ENCODE measurements around the gene NUSAP1. TPM values are rescaled to one million over a fixed set of nuclear protein-coding genes. Genes with fewer than 3 reads are reported as not detected.
"Not testable (repeated sequence)": the region's sequence is repeated elsewhere in the genome, so short reads cannot be mapped to it uniquely, and the experiment has no call there.

The NUSAP1 gene
- polyA plus RNA-seq, 1 donor = 39.4 TPM

DNA sequence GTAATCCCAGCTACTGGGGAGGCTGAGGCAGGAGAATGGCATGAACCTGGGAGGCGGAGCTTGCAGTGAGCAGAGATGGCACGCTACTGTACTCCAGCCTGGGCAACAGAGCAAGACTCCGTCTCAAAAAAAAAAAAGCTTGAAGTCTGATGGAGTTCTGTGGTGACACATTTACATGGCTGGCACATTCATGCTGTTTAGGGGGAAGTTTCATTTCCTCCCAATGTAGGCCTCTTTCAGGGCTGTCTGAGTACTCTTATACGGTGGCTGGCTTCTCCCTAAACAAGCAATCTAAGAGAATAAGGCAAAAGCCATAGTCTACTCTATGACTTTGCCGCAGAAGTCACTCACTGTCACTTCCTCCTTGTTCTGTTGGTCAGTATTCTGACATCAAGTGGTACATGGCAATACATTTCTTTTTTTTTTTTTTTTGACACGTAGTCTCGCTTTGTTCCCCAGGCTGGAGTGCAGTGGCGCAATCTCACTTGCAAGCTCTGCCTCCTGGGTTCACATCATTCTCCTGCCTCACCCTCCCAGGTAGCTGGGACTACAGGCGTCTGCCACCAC is 41.5 kb upstream of the NUSAP1 start:
- Histone ChIP-seq H3K27ac (ENCODE audit: low read length) (no peak overlapping the region), H3K9me3 (ENCODE audit: control insufficient read depth, low read depth, low read length) (no peaks in the 10 kb centered on the region), H3K36me3 (ENCODE audit: control insufficient read depth, insufficient read depth, low read length) (peaks cover 45% of the 10 kb centered on the region), H3K27me3 (ENCODE audit: control insufficient read depth, insufficient read depth, low read length) (no peaks in the 10 kb centered on the region), H3K4me3 (ENCODE audit: low read length) (no peak overlapping the region), H3K4me1 (ENCODE audit: control insufficient read depth, insufficient read depth, low read length) (no peaks in the 10 kb centered on the region)
- no peak for DNase-seq
- WGBS (ENCODE audit: insufficient coverage, low lambda C conversion rate) = 67% methylated on average over 1 of the region's 9 CpGs

GRCh38 chr15:41292521-41292920 is 40.2 kb upstream of the NUSAP1 start:
- Histone ChIP-seq H3K4me3 (ENCODE audit: low read length) (no peak overlapping the region), H3K4me1 (ENCODE audit: control insufficient read depth, insufficient read depth, low read length) (no peaks in the 10 kb centered on the region), H3K36me3 (ENCODE audit: control insufficient read depth, insufficient read depth, low read length) (peaks cover 36% of the 10 kb centered on the region), H3K27ac (ENCODE audit: low read length) (no peak overlapping the region), H3K9me3 (ENCODE audit: control insufficient read depth, low read depth, low read length) (no peaks in the 10 kb centered on the region), H3K27me3 (ENCODE audit: control insufficient read depth, insufficient read depth, low read length) (no peaks in the 10 kb centered on the region)
- 86% methylated on average over 1 of the region's 1 CpG for WGBS (ENCODE audit: insufficient coverage, low lambda C conversion rate)
- DNase-seq = no peak

GRCh38 chr15:41301139-41301538 is 31.5 kb upstream of the NUSAP1 start:
- H3K36me3 ChIP-seq (ENCODE audit: control insufficient read depth, insufficient read depth, low read length) = peaks cover 18% of the 10 kb centered on the region
- H3K9me3 ChIP-seq (ENCODE audit: control insufficient read depth, low read depth, low read length); H3K27me3 ChIP-seq (ENCODE audit: control insufficient read depth, insufficient read depth, low read length); DNase-seq; H3K4me1 ChIP-seq (ENCODE audit: control insufficient read depth, insufficient read depth, low read length); H3K4me3 ChIP-seq (ENCODE audit: low read length); H3K27ac ChIP-seq (ENCODE audit: low read length): not testable (repeated sequence)
- WGBS (ENCODE audit: insufficient coverage, low lambda C conversion rate) = no CpG with 5 or more reads among the region's 2 CpGs

- no peaks in the 10 kb centered on the region for H3K9me3 ChIP-seq (ENCODE audit: control insufficient read depth, low read depth, low read length)
- no peaks in the 10 kb centered on the region for H3K27me3 ChIP-seq (ENCODE audit: control insufficient read depth, insufficient read depth, low read length)
- no peak overlapping the region for H3K27ac ChIP-seq (ENCODE audit: low read length)
- DNase-seq = no peak
- H3K4me1 ChIP-seq (ENCODE audit: control insufficient read depth, insufficient read depth, low read length) = no peaks in the 10 kb centered on the region
- no CpG with 5 or more reads among the region's 1 CpG for whole genome bisulfite sequencing (ENCODE audit: insufficient coverage, low lambda C conversion rate)
- H3K4me3 ChIP-seq (ENCODE audit: low read length) = no peak overlapping the region
- peaks cover 18% of the 10 kb centered on the region for H3K36me3 ChIP-seq (ENCODE audit: control insufficient read depth, insufficient read depth, low read length)
These were observed 31.1 kb upstream of the NUSAP1 start for GRCh38 chr15:41301587-41301986.

- H3K27ac ChIP-seq (ENCODE audit: low read length) = no peak overlapping the region
- DNase-seq = no peak
- 100% methylated on average over 1 of the region's 3 CpGs for WGBS (ENCODE audit: insufficient coverage, low lambda C conversion rate)
- H3K36me3 ChIP-seq (ENCODE audit: control insufficient read depth, insufficient read depth, low read length) = peaks cover 11% of the 10 kb centered on the region
- H3K27me3 ChIP-seq (ENCODE audit: control insufficient read depth, insufficient read depth, low read length) = no peaks in the 10 kb centered on the region
- H3K4me3 ChIP-seq (ENCODE audit: low read length) = no peak overlapping the region
- H3K4me1 ChIP-seq (ENCODE audit: control insufficient read depth, insufficient read depth, low read length) = no peaks in the 10 kb centered on the region
- H3K9me3 ChIP-seq (ENCODE audit: control insufficient read depth, low read depth, low read length) = no peaks in the 10 kb centered on the region
These were observed 28.4 kb upstream of the NUSAP1 start for GRCh38 chr15:41304149-41304770.

DNA sequence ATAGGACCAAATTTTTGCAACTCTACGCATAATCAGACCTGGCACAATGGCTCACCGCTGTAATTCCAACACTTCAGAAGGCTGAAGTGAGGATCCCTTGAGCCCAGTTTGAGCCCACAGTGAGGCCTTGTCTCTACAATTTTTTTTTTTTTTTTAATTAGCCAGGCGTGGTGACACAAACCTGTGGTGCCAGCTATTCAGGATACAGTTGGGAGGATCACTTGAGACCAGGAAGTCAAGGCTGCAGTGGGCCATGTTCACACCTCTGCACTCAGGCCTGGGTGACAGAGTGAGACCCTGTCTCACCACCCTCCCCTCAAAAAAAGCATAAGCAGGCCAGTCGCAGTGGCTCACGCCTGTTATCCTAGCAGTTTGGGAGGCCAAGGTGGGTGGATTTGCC is 25.0 kb upstream of the NUSAP1 start:
- no peak for DNase-seq
- no CpG with 5 or more reads among the region's 5 CpGs for WGBS (ENCODE audit: insufficient coverage, low lambda C conversion rate)
- no peaks in the 10 kb centered on the region for H3K9me3 ChIP-seq (ENCODE audit: control insufficient read depth, low read depth, low read length)
- peaks cover 6% of the 10 kb centered on the region for H3K36me3 ChIP-seq (ENCODE audit: control insufficient read depth, insufficient read depth, low read length)
- H3K27ac ChIP-seq (ENCODE audit: low read length) = no peak overlapping the region
- no peaks in the 10 kb centered on the region for H3K4me1 ChIP-seq (ENCODE audit: control insufficient read depth, insufficient read depth, low read length)
- H3K27me3 ChIP-seq (ENCODE audit: control insufficient read depth, insufficient read depth, low read length) = no peaks in the 10 kb centered on the region
- H3K4me3 ChIP-seq (ENCODE audit: low read length) = no peak overlapping the region

DNA sequence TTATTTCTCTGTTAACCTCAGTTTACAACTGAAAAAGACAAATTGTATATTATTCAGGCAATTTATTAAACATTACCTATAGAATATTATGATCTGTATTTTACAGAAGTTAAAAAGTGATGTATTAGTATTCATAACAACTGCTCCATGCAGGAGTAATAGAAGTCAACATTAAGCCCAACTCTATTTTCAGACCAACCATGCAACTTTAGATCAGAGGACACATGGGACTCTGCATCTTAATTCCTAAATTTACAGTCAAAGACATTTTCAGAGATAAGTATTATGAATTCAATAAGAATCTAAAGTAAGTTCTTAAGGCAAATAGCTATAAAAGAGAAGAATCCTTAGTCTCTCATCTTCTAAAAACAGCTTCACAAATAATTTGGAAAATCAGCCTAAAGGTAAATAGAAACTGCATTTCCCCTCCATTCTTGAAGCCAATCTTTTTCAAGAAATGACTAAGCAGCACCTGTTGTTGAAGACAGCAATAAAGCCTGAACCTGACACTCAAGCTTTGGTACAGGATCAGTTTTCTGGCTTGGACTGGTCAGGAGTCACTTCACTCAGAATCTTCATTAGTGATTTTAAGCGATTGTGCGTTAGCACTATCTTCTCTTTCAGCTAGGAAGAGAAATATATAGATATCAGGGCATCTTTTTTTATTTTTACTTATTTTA is 23.3 kb upstream of the NUSAP1 start:
- no peak overlapping the region for H3K4me3 ChIP-seq (ENCODE audit: low read length)
- WGBS (ENCODE audit: insufficient coverage, low lambda C conversion rate) = no CpG with 5 or more reads among the region's 2 CpGs
- H3K4me1 ChIP-seq (ENCODE audit: control insufficient read depth, insufficient read depth, low read length) = no peaks in the 10 kb centered on the region
- DNase-seq = no peak
- peaks cover 6% of the 10 kb centered on the region for H3K36me3 ChIP-seq (ENCODE audit: control insufficient read depth, insufficient read depth, low read length)
- H3K9me3 ChIP-seq (ENCODE audit: control insufficient read depth, low read depth, low read length) = no peaks in the 10 kb centered on the region
- no peaks in the 10 kb centered on the region for H3K27me3 ChIP-seq (ENCODE audit: control insufficient read depth, insufficient read depth, low read length)
- H3K27ac ChIP-seq (ENCODE audit: low read length) = no peak overlapping the region

DNA sequence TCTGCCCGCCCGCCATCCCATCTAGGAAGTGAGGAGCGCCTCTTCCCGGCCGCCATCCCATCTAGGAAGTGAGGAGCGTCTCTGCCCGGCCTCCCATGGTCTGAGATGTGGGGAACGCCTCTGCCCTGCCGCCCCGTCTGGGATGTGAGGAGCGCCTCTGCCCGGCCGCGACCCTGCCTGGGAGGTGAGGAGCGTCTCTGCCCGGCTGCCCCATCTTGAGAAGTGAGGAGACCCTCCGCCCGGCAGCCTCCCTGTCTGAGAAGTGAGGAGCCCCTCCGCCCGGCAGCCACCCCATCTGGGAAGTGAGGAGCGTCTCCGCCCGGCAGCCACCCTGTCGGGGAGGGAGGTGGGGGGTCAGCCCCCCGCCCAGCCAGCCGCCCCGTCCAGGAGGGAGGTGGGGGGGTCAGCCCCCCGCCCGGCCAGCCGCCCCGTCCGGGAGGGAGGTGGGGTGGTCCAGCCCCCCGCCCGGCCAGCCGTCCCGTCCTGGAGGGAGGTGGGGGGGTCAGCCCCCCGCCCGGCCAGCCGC is 11.8 kb upstream of the NUSAP1 start:
- not testable (repeated sequence) for DNase-seq; H3K36me3 ChIP-seq (ENCODE audit: control insufficient read depth, insufficient read depth, low read length); H3K27ac ChIP-seq (ENCODE audit: low read length); H3K27me3 ChIP-seq (ENCODE audit: control insufficient read depth, insufficient read depth, low read length); H3K4me1 ChIP-seq (ENCODE audit: control insufficient read depth, insufficient read depth, low read length); H3K9me3 ChIP-seq (ENCODE audit: control insufficient read depth, low read depth, low read length); H3K4me3 ChIP-seq (ENCODE audit: low read length)
- no CpG with 5 or more reads among the region's 39 CpGs for WGBS (ENCODE audit: insufficient coverage, low lambda C conversion rate)

DNA sequence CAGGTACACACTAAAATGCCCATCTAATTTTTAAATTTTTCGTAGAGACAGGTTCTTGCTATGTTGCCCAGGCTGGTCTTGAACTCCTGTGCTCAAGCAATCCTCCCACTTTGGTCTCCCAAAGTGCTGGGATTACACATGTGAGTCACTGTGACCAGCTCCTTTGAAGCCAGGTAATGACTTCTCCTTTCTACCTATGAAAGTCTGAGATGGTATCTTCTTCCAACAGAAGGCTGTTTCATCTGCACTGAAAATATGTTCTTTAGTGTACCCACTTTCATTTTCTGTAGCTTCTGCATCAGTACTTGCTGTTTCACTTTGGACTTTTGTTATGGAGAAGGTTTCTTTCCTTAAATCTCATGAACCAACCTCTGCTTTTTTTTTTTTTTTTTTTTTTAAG is 9.1 kb upstream of the NUSAP1 start:
- Histone ChIP-seq H3K4me1 (ENCODE audit: control insufficient read depth, insufficient read depth, low read length) (no peaks in the 10 kb centered on the region), H3K27ac (ENCODE audit: low read length) (no peak overlapping the region), H3K4me3 (ENCODE audit: low read length) (no peak overlapping the region), H3K9me3 (ENCODE audit: control insufficient read depth, low read depth, low read length) (peaks cover 7% of the 10 kb centered on the region), H3K36me3 (ENCODE audit: control insufficient read depth, insufficient read depth, low read length) (no peaks in the 10 kb centered on the region), H3K27me3 (ENCODE audit: control insufficient read depth, insufficient read depth, low read length) (no peaks in the 10 kb centered on the region)
- no peak for DNase-seq
- WGBS (ENCODE audit: insufficient coverage, low lambda C conversion rate) = no CpG with 5 or more reads among the region's 1 CpG

- Histone ChIP-seq H3K9me3 (ENCODE audit: control insufficient read depth, low read depth, low read length) (no peaks in the 10 kb centered on the region), H3K4me3 (ENCODE audit: low read length) (peak overlapping the region; percentile 94), H3K27me3 (ENCODE audit: control insufficient read depth, insufficient read depth, low read length) (no peaks in the 10 kb centered on the region), H3K4me1 (ENCODE audit: control insufficient read depth, insufficient read depth, low read length) (no peaks in the 10 kb centered on the region), H3K27ac (ENCODE audit: low read length) (no peak overlapping the region), H3K36me3 (ENCODE audit: control insufficient read depth, insufficient read depth, low read length) (no peaks in the 10 kb centered on the region)
- WGBS (ENCODE audit: insufficient coverage, low lambda C conversion rate) = no CpG with 5 or more reads among the region's 6 CpGs
- DNase-seq = no peak
These were observed 1.4 kb upstream of the NUSAP1 start for GRCh38 chr15:41331281-41331680.

All from large intestine (tissue), 3 donors.